ENCODE measurements around the gene SPC24. TPM values are rescaled to one million over a fixed set of nuclear protein-coding genes. Genes with fewer than 3 reads are reported as not detected.

SPC24 gene
- total and polyA plus RNA-seq, 2 donors (not counting 1 experiment from before 2014, with no cell fraction given), result 0.12 to 0.15 TPM

DNA sequence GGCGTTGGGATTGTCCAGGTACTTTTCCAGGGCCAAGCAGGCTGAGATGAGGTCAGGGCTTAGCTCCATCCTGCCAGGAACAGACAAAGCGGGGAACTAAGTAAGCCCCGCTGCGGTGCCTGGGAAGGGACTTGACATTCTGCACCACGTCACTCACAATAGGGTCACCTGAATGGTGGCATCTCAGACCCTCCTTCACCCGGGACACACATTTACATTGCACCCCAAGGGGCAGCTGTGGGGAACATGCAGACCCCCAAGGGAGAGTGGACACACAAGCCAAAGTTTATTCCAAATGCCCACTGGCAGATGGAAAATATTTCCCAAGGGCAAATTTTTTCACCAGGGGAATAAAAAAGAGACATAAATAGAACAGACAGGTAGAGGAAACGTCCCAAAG, 20.3 kb upstream of the SPC24 start:
- peaks cover 12% of the 10 kb centered on the region for H3K27me3 Mint-ChIP-seq
- Histone ChIP-seq H3K36me3 (replicated peaks in 1 of 2; ENCODE audit: control extremely low read depth in 1 of 2, control insufficient read depth in 1 of 2, extremely low read depth in 1 of 2, insufficient read depth in 2 of 2, low read length in 1 of 2) (no peaks in the 10 kb centered on the region), H3K4me2 (replicated peaks; ENCODE audit: low read depth, low read length, poor library complexity, severe bottlenecking) (no peak overlapping the region), H3K4me3 (ENCODE audit: control extremely low read depth in 1 of 5, extremely low read depth in 1 of 5, insufficient read depth in 1 of 5, low read depth in 2 of 5, low read length in 4 of 5) (no peak overlapping the region), H2AFZ (ENCODE audit: insufficient read depth, low read depth, low read length, poor library complexity, severe bottlenecking) (no peak overlapping the region), H3K27me3 (replicated peaks in 1 of 4; ENCODE audit: control extremely low read depth in 1 of 4, control insufficient read depth in 3 of 4, insufficient read depth in 4 of 4, low read length in 3 of 4) (peaks cover 0 to 10% (median 5%) of the 10 kb centered on the region in 4 experiments), H3K9me3 (ENCODE audit: control extremely low read depth in 1 of 3, control insufficient read depth in 2 of 3, insufficient read depth in 1 of 3, low read length in 2 of 3) (peaks cover 0 to 3% (median 0%) of the 10 kb centered on the region in 3 donors), H3K9ac (ENCODE audit: low read length) (no peak overlapping the region), H3K4me1 (ENCODE audit: control insufficient read depth in 2 of 2, insufficient read depth in 2 of 2, low read length in 2 of 2) (peaks cover 12 to 15% of the 10 kb centered on the region in 2 donors), H3K27ac (ENCODE audit: low read length in 2 of 2) (no peak overlapping the region), H4K20me1 (ENCODE audit: control insufficient read depth, insufficient read depth, low read length, poor library complexity, severe bottlenecking) (no peaks in the 10 kb centered on the region), H3K79me2 (ENCODE audit: control insufficient read depth, insufficient read depth, low read length) (no peaks in the 10 kb centered on the region)
- no peak for DNase-seq
- TF ChIP-seq, protein P1, sequence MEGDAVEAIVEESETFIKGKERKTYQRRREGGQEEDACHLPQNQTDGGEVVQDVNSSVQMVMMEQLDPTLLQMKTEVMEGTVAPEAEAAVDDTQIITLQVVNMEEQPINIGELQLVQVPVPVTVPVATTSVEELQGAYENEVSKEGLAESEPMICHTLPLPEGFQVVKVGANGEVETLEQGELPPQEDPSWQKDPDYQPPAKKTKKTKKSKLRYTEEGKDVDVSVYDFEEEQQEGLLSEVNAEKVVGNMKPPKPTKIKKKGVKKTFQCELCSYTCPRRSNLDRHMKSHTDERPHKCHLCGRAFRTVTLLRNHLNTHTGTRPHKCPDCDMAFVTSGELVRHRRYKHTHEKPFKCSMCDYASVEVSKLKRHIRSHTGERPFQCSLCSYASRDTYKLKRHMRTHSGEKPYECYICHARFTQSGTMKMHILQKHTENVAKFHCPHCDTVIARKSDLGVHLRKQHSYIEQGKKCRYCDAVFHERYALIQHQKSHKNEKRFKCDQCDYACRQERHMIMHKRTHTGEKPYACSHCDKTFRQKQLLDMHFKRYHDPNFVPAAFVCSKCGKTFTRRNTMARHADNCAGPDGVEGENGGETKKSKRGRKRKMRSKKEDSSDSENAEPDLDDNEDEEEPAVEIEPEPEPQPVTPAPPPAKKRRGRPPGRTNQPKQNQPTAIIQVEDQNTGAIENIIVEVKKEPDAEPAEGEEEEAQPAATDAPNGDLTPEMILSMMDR (IDR thresholded peaks at IDR 0.05), result no peak
- TF ChIP-seq EZH2 (IDR thresholded peaks at IDR 0.05; ENCODE audit: borderline replicate concordance, insufficient read depth, low read depth, low read length, poor library complexity, severe bottlenecking), result no peak
- ChIA-PET POLR2A (no interaction called here), CTCF (no interaction called here)
- no peak for ATAC-seq (ENCODE audit: low read depth)
- H3K9me3 Mint-ChIP-seq (ENCODE audit: insufficient read depth), result no peaks in the 10 kb centered on the region
- peaks cover 14% of the 10 kb centered on the region for H3K4me1 Mint-ChIP-seq
- no peak overlapping the region for H3K4me3 Mint-ChIP-seq
- intact Hi-C loops (cut with micrococcal nuclease), result no loop called here
- 89% methylated on average over 6 of the region's 7 CpGs for WGBS (ENCODE audit: insufficient coverage)
- H3K27ac Mint-ChIP-seq, result no peak overlapping the region

DNA sequence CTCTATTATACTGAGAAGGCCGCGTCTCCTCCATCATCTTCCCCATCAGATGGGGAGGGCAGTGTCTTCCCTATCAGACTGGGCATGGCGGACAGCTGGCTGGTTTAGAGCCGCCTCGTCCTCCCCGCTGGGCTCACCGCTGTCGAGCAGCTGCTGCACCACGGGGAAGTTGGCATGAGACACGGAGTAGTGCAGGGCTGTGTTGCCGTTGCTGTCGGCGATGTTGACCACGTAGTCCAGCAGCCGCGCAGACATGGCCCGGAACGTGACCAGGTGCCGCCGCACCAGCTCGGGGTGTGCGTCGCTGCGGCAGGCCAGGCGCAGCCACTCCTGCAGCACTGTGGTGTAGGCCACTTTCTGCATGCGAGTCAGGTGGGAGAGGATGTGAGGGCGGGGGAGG, 18.8 kb upstream of the SPC24 start:
- no peak for TF ChIP-seq EZH2 (IDR thresholded peaks at IDR 0.05; ENCODE audit: borderline replicate concordance, insufficient read depth, low read depth, low read length, poor library complexity, severe bottlenecking)
- TF ChIP-seq, protein P1 (IDR thresholded peaks at IDR 0.05), result no peak
- Histone ChIP-seq H3K36me3 (replicated peaks in 1 of 2; ENCODE audit: control extremely low read depth in 1 of 2, control insufficient read depth in 1 of 2, extremely low read depth in 1 of 2, insufficient read depth in 2 of 2, low read length in 1 of 2) (no peaks in the 10 kb centered on the region), H3K27ac (ENCODE audit: low read length in 2 of 2) (no peak overlapping the region), H3K27me3 (replicated peaks in 1 of 4; ENCODE audit: control extremely low read depth in 1 of 4, control insufficient read depth in 3 of 4, insufficient read depth in 4 of 4, low read length in 3 of 4) (peaks cover 0 to 10% (median 2%) of the 10 kb centered on the region in 4 experiments), H3K9me3 (ENCODE audit: control extremely low read depth in 1 of 3, control insufficient read depth in 2 of 3, insufficient read depth in 1 of 3, low read length in 2 of 3) (peaks cover 0 to 3% (median 0%) of the 10 kb centered on the region in 3 donors), H3K79me2 (ENCODE audit: control insufficient read depth, insufficient read depth, low read length) (no peaks in the 10 kb centered on the region), H3K4me3 (ENCODE audit: control extremely low read depth in 1 of 5, extremely low read depth in 1 of 5, insufficient read depth in 1 of 5, low read depth in 2 of 5, low read length in 4 of 5) (no peak overlapping the region), H2AFZ (ENCODE audit: insufficient read depth, low read depth, low read length, poor library complexity, severe bottlenecking) (no peak overlapping the region), H3K4me1 (ENCODE audit: control insufficient read depth in 2 of 2, insufficient read depth in 2 of 2, low read length in 2 of 2) (peaks cover 0 to under 1% of the 10 kb centered on the region in 2 donors), H3K9ac (ENCODE audit: low read length) (no peak overlapping the region), H4K20me1 (ENCODE audit: control insufficient read depth, insufficient read depth, low read length, poor library complexity, severe bottlenecking) (no peaks in the 10 kb centered on the region), H3K4me2 (replicated peaks; ENCODE audit: low read depth, low read length, poor library complexity, severe bottlenecking) (no peak overlapping the region)
- intact Hi-C loops (cut with micrococcal nuclease), result no loop called here
- WGBS (ENCODE audit: insufficient coverage), result 98% methylated on average over 25 of the region's 27 CpGs
- Mint-ChIP-seq H3K9me3 (ENCODE audit: insufficient read depth) (no peaks in the 10 kb centered on the region), H3K27ac (no peak overlapping the region), H3K27me3 (peaks cover 8% of the 10 kb centered on the region), H3K4me1 (peaks cover 3% of the 10 kb centered on the region), H3K4me3 (no peak overlapping the region)
- CTCF ChIA-PET, result interaction anchor here (0.6 kb wide), 1 partner anchor 45 kb away, joined by 3 read pairs; no protein-coding TSS in a partner anchor
- no peak for DNase-seq
- no peak for ATAC-seq (ENCODE audit: low read depth)
- POLR2A ChIA-PET, result no interaction called here

Measured in B cell (primary cell).